ENCODE results near the gene MLXIPL.
"Not testable (repeated sequence)": the region's sequence is repeated elsewhere in the genome, so short reads cannot be mapped to it uniquely, and the experiment has no call there.

Gene MLXIPL

GRCh38 chr7:73623798-73624668, at the start of gene MLXIPL:
Gene MLXIPL (minus strand): TSS chr7:73624522. CDS start chr7:73624492, 30 bp downstream.
- DNase-seq = peak; percentile 44 to 59

GRCh38 chr7:73671857-73672445, 47.6 kb upstream of the MLXIPL start:
- no peak for DNase-seq

GRCh38 chr7:73671322-73671661, 47.0 kb upstream of the MLXIPL start:
- DNase-seq = no peak

- no peak for DNase-seq
Measured at GRCh38 chr7:73669858-73670385, 45.6 kb upstream of the MLXIPL start.

- no peak for DNase-seq
Measured at GRCh38 chr7:73669288-73669701, 45.0 kb upstream of the MLXIPL start.

GRCh38 chr7:73668886-73669230, 44.5 kb upstream of the MLXIPL start:
- no peak for DNase-seq

GRCh38 chr7:73668103-73668885, 44.0 kb upstream of the MLXIPL start:
- DNase-seq = no peak

- DNase-seq = peak; percentile 91 to 94
Measured at GRCh38 chr7:73667344-73668102, 43.2 kb upstream of the MLXIPL start, which contains the start of gene VPS37D. Gene VPS37D (plus strand): TSS chr7:73667831. CDS start chr7:73667959, 128 bp downstream.

GRCh38 chr7:73663033-73663432, 38.7 kb upstream of the MLXIPL start:
- no peak for DNase-seq

- DNase-seq = not testable (repeated sequence)
Measured at GRCh38 chr7:73660594-73660993, 36.3 kb upstream of the MLXIPL start.

- DNase-seq = no peak
Measured at GRCh38 chr7:73659983-73660382, 35.7 kb upstream of the MLXIPL start.

- DNase-seq = not testable (repeated sequence)
Measured at GRCh38 chr7:73655309-73655708, 31.0 kb upstream of the MLXIPL start.

- DNase-seq = no peak
Measured at GRCh38 chr7:73652541-73652949, 28.2 kb upstream of the MLXIPL start.

- DNase-seq = no peak
Measured at GRCh38 chr7:73650524-73650923, 26.2 kb upstream of the MLXIPL start.

- DNase-seq = no peak
Measured at GRCh38 chr7:73649576-73649975, 25.3 kb upstream of the MLXIPL start.

- no peak for DNase-seq
Measured at GRCh38 chr7:73648593-73649332, 24.4 kb upstream of the MLXIPL start.

GRCh38 chr7:73647725-73648592, 23.6 kb upstream of the MLXIPL start:
- DNase-seq = peak; percentile 11 to 36

- DNase-seq = no peak
Measured at GRCh38 chr7:73646785-73647724, 22.7 kb upstream of the MLXIPL start.

GRCh38 chr7:73645643-73646174, 21.4 kb upstream of the MLXIPL start:
- no peak for DNase-seq
